Transverse colon (tissue), 4 donors: ENCODE data around the gene NAA38. TPM values are rescaled to one million over a fixed set of nuclear protein-coding genes. Genes with fewer than 3 reads are reported as not detected.

Experiments
- DNase-seq: peaks from one replicate; pipeline ENCODE4 v3.0.0-alpha.2; 2019
- H3K27ac ChIP-seq, 4 donors: fragments of 200-600 bp; sonication (generic); 2 replicates each; pipeline ENCODE4 v1.5.1; 2016 to 2018; ENCODE audit warnings: inconsistent platforms in 4 of 4
- H3K27me3 ChIP-seq: fragments of 200-600 bp; sonication (generic); 2 replicates; pipeline ENCODE4 v1.5.1; 2017; ENCODE audit warnings: inconsistent platforms
- H3K36me3 ChIP-seq, 4 donors: fragments of 200-600 bp; sonication (generic); 2 replicates each; pipeline ENCODE4 v1.5.1; 2017 to 2019; ENCODE audit warnings: inconsistent platforms in 4 of 4
- H3K4me1 ChIP-seq, 4 donors: fragments of 200-600 bp; sonication (generic); 2 replicates each; pipeline ENCODE4 v1.5.1; 2017 to 2020; ENCODE audit warnings: inconsistent platforms in 4 of 4
- H3K4me3 ChIP-seq, 4 donors: fragments of 200-600 bp; sonication (generic); 1 replicate in 1 of 4; 2 replicates in 3 of 4; pipeline versions ENCODE4 v1.5.1 to v1.6.1; 2017 to 2019; ENCODE audit warnings: inconsistent platforms in 4 of 4
- H3K9me3 ChIP-seq, 2 donors: fragments of 200-600 bp; sonication (generic); 2 replicates each; pipeline ENCODE4 v1.5.1; 2017 to 2019; ENCODE audit warnings: inconsistent platforms in 2 of 2
- CTCF ChIP-seq, 5 experiments: fragments of 200-600 bp in 3 of 5; fragments of 450-650 bp in 2 of 5; sonication (generic) in 3 of 5; IDR thresholded peaks; 1 replicate in 2 of 5; 2 replicates in 3 of 5; pipeline ENCODE4 v1.5.1; 2016 to 2017; ENCODE audit warnings: antibody characterized with exemption in 5 of 5, inconsistent platforms in 3 of 5, mild to moderate bottlenecking in 2 of 5, moderate library complexity in 1 of 5
- EP300 ChIP-seq: sonication (generic); formaldehyde crosslinking; IDR thresholded peaks from one replicate; pipeline ENCODE4 v1.6.1; 2017; ENCODE audit warnings: antibody characterized with exemption, low read depth
- POLR2A ChIP-seq: fragments of 450-650 bp; IDR thresholded peaks from one replicate; pipeline ENCODE4 v1.6.1; 2016; ENCODE audit warnings: antibody characterized with exemption, mild to moderate bottlenecking, moderate library complexity
- POLR2AphosphoS5 ChIP-seq, 3 donors: sonication (generic); formaldehyde crosslinking; IDR thresholded peaks; one replicate each; pipeline ENCODE4 v1.6.1; 2016; ENCODE audit warnings: antibody characterized with exemption in 3 of 3
- WGBS, 2 donors: methylation state at CpG; one replicate each; pipeline ENCODE4 v1.1.5; 2018; ENCODE audit warnings: low coverage in 1 of 2; 5-methylcytosine and 5-hydroxymethylcytosine counted together
- in situ Hi-C, 4 donors: fragments of 200-750 bp; cut with MboI; loops; one replicate each; pipeline versions ENCODE4 v1.15.0 to v1.15.1; 2017; ENCODE audit warnings: low sequenced_read_pairs in 3 of 4, low pct_ligation_motif_present in 1 of 4, low pct_unique_long_range_greater_than_20kb in 1 of 4
- intact Hi-C: fragments of 100-400 bp; cut with DNase I; formaldehyde crosslinking; loops from one replicate; pipeline ENCODE4 v1.15.1; 2023; ENCODE audit warnings: low total_unique reads
- total RNA-seq, 4 donors: library from RNA; depleted of rRNA; stranded (reverse); fragments of >200 nt; gene quantifications; one replicate each; pipeline ENCODE4 v1.1.0, GENCODE V29; 2016

NAA38 gene
- total RNA-seq, 4 donors from 2014 or later, result 59.8 to 95.3 (median 86.5) TPM

DNA sequence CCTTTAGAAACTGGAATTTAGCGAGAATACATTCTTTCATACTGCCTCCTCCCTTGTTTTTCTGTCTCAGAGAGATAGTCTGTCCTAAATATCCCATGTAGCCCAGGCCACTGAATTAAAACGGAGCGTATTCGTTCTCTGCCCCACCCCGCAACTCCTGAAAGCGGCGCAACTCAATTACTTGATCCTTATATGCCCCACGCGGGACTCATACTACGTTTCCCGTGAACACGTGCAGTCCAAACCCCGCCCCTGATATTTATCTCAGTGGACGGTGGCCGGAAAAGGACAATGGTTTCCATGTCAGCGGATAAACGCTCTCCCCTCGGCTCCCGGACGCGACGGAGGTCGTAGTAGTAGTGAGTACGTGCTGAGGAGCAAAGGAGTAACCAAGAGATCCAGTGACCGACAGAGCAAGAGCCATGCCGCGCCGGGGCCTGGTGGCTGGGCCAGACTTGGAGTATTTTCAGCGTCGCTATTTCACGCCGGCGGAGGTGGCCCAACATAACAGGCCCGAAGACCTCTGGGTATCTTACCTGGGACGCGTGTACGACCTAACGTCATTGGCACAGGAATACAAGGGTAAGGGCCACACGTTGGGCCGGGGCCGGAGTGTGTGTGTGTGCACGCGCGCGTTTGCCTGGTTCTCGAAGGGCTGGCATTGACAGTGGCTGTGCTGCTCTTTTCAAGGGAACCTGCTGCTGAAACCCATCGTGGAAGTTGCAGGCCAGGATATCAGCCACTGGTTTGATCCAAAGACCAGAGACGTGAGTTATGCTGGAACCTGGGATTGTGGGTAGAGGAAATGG, 558 bp upstream of the NAA38 start, which contains the start of gene CYB5D1:
Gene CYB5D1 (plus strand): TSS at position 291 of the 809 bp plus-strand sequence. CDS start 132 bp downstream, at position 423.
- Histone ChIP-seq H3K4me3 (peak within 1 kb of the TSS; percentile 50 to 62 (median 53)), H3K27me3 (no peaks in the 10 kb centered on the region), H3K36me3 (peaks cover 0 to 12% (median 5%) of the 10 kb centered on the region in 4 donors), H3K9me3 (no peaks in the 10 kb centered on the region), H3K27ac (peak within 1 kb of the TSS; percentile 90 to 97 (median 94)), H3K4me1 (peaks cover 23 to 36% (median 28%) of the 10 kb centered on the region in 4 donors)
- in situ Hi-C loops, result loop anchor here in 2 of 4 donors (25.0 kb wide), 1 partner anchor 129 kb away; no protein-coding TSS in a partner anchor
- intact Hi-C loops, result loop anchor here (2.0 to 10.0 kb wide), 3 partner anchors 15 to 113 kb away; no protein-coding TSS in a partner anchor
- 0 to 3% methylated on average over 3 to 48 of the region's 48 CpGs for WGBS, 2 donors
- peak; percentile 93 for DNase-seq
- TF ChIP-seq EP300, result no peak
- peak; percentile 64 for TF ChIP-seq POLR2A
- no peak for TF ChIP-seq CTCF (IDR thresholded peaks at IDR 0.05)
- peak; percentile 61 to 76 (median 73) for TF ChIP-seq POLR2AphosphoS5 (IDR thresholded peaks at IDR 0.05)

DNA sequence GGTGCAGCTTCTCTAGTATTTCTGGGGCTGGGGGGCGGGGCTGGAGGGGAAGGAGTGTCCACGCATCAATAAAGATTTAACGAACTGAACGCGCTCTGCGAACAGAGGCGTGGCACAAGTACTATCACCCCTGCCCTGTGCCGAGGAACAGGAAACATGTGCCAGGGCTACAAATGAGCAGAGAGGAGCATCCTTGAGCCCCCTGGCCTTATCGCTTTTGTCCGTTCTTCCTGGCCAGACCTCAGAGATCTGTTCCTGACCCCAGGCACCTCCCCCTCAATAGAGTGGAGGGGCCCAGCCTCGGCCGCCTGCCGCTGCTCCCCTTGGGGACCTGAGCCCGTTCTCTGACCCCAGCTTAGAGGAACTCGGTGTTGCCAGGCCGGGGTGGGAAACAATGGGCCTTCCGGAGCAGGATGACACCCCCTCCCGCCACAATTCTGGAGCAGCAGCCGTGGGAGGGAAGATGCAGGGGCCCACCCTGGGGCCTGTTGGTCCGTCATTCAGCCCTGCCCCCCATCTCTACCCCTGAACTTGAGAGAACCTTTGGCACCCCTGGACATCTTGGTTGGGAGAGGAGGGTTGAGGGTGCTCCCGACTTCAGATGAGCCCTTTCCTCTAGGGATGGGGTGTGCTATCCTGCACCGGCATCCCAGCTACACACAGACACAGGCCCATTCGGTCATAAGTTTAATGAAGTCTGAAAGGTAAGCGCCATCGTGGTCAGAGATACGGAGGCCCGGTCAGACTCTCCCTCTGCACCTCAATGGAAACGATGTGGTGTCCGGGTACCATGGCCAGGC, 1.1 kb downstream of the NAA38 start:
- H3K27me3 ChIP-seq, result no peaks in the 10 kb centered on the region
- H3K9me3 ChIP-seq, result no peaks in the 10 kb centered on the region
- DNase-seq, result peak; percentile 80
- H3K4me3 ChIP-seq, result peak overlapping the region; percentile 50 to 62 (median 53)
- WGBS, 2 donors, result 0 to 3% methylated on average over 1 to 29 of the region's 29 CpGs
- TF ChIP-seq CTCF (IDR thresholded peaks at IDR 0.05) (no peak), EP300 (no peak), POLR2AphosphoS5 (IDR thresholded peaks at IDR 0.05) (peak; percentile 48 to 60 (median 59)), POLR2A (peak; percentile 41)
- peaks cover 0 to 15% (median 6%) of the 10 kb centered on the region in 4 donors for H3K36me3 ChIP-seq
- peak overlapping the region; percentile 90 to 97 (median 94) for H3K27ac ChIP-seq
- H3K4me1 ChIP-seq, result peaks cover 26 to 43% (median 35%) of the 10 kb centered on the region in 4 donors
- in situ Hi-C loops (loop anchor here in 2 of 4 donors (25.0 kb wide), 1 partner anchor 131 kb away; no protein-coding TSS in a partner anchor), intact Hi-C loops (loop anchor here (2.0 to 10.0 kb wide), 3 partner anchors 13 to 111 kb away; no protein-coding TSS in a partner anchor)

DNA sequence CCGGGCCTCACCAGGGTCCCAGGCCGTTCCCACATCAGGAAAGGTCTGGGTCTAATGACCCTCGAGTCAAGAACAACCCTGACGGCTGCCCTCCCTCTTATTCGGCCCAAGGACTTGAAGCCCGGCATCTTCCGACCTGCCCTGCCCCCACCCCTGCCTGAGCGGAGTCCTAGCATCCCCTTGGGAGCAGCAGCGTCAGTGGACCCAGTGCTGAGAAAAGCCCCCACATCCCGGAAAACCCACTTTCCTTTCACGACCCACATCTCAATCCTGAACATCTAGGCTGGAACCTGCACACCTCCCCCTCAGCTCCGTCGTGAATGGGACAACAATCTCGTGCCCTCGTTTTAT, 1.7 kb downstream of the NAA38 start:
- in situ Hi-C loops (loop anchor here in 2 of 4 donors (25.0 kb wide), 1 partner anchor 132 kb away; no protein-coding TSS in a partner anchor), intact Hi-C loops (loop anchor here (2.0 to 10.0 kb wide), 3 partner anchors 13 to 111 kb away; no protein-coding TSS in a partner anchor)
- Histone ChIP-seq H3K4me3 (peak overlapping the region in 2 of 4 donors; percentile 6 to 62), H3K4me1 (peaks cover 26 to 46% (median 37%) of the 10 kb centered on the region in 4 donors), H3K36me3 (peaks cover 0 to 17% (median 7%) of the 10 kb centered on the region in 4 donors), H3K9me3 (no peaks in the 10 kb centered on the region), H3K27me3 (no peaks in the 10 kb centered on the region), H3K27ac (peak overlapping the region; percentile 90 to 97 (median 94))
- WGBS, 2 donors, result 15 to 40% methylated on average over 1 to 15 of the region's 15 CpGs
- DNase-seq, result no peak
- TF ChIP-seq POLR2A (no peak), POLR2AphosphoS5 (IDR thresholded peaks at IDR 0.05) (no peak), EP300 (no peak), CTCF (IDR thresholded peaks at IDR 0.05) (no peak)
